Measurements from ENCODE around the gene PTPRE. TPM values are rescaled to one million over a fixed set of nuclear protein-coding genes. Genes with fewer than 3 reads are reported as not detected.

PTPRE gene
- total RNA-seq, 1 donor from 2014 or later = 33.0 TPM

DNA sequence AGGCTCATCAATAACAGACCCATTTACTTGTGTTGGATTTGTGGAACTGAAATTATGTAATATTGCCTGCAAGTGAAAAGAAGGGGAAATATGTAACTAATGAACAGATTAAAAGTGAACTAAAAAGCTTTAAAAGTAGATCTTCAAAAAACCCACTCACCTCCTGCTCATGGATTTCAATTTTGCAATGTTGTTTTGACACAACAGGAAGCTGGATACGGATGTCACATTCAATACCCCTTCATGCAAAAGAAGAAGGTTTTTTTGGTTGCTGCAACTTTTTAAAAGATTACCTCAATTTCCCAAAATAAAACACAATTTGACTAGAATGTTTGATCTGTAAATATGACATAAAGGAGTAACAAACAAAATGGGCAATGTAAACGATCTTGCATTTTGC is 216.0 kb downstream of the PTPRE start:
- no peak for DNase-seq (ENCODE audit: low spot score)

DNA sequence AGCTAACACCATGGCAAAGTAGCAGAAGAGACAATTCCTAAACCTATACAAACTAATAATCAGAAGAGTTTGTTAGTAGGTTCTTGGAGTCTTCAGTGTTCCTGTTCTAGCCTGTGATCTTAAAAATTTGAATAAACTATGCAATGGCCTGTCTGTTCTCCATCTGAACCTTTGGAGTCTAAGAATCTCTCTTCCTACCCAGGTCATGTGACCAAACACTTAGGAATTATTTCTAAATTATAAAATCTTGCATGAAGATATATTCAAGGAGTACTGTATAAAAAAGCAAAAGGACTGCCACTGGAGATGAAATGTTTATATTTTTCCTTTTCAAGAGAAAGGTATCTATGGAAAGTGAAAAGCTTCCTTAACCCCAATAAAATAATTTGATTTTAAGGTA is 216.9 kb downstream of the PTPRE start:
- no peak for DNase-seq (ENCODE audit: low spot score)

DNA sequence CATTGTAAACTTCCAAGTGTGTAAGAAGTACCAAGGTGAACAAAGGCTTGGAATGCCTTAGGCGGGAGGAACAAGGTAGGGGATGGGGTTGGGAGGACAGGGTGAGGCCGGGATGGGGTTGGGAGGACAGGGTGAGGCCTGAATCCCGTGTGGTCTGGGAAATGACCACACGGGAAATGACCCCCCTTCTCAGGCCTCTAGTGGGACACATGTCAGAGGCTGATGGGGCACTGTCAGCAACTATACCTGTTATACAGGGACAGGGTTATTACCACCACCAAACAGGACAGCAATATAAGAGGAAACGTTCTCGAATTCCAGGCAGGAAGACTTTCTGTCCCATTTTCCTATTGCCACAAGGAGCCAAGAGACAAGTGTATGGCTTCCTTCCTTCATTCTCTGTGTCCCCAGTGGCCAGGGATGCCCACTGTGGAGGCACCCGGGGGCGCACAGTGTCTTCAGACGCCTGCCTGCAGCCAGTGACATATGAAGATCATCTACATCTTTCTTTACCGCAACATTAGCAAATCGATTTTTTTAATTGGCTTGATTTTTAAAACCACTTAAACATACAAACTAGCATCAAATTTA is 218.0 kb downstream of the PTPRE start:
- DNase-seq (ENCODE audit: low spot score) = no peak

DNA sequence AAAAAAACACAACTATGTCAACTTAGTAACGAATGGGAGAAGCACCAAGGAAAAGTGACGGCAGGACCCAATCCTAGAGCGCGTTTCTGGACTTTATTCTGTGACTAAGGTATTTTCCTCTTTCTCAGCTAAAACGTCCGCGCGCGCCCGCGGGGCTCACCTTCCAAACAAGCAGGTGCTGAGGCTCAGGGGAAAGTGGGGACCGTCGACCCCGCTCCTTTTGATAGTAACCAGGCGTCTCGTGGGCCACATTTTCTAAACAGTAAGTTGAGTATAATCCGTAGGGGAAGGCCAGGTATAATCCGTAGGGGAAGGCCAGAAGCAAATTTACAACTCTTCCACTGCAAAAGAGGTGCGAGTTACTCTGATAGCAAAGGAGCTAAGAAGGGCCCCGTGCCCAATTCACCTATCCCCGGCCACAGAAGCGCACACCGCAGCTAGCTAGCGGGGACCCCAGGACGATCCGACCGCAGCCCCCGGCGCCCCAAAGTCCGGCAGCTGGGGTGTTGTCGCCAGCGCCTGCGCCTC is 218.6 kb downstream of the PTPRE start:
- DNase-seq (ENCODE audit: low spot score) = no peak

- DNase-seq (ENCODE audit: low spot score) = peak; percentile 85
Measured at GRCh38 chr10:128125944-128126764, 219.3 kb downstream of the PTPRE start, which contains the start of gene MKI67. TSS of gene MKI67 (minus strand) at chr10:128126423. CDS start at chr10:128125667, 756 bp downstream.

GRCh38 chr10:128128582-128128981 is 221.7 kb downstream of the PTPRE start:
- DNase-seq (ENCODE audit: low spot score) = no peak

DNA sequence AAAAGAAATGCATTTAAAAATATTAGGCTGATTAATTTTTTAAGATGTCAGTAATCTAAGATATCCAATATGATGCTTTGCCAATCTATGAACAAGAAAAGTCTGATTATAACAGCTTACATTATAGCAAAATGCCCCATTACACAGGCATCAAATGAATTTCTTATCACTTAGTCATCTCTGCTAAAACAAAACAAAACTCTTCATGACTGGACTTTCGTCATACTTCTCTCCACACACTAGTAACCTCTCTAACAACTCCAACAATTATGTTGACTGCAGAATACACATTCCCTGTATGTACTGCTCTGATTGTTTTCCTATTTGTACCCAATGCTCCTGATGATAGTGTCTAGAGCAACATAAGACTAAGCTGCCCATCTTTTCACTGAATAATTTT is 223.1 kb downstream of the PTPRE start:
- no peak for DNase-seq (ENCODE audit: low spot score)

Other genes starting within 250 kb of the PTPRE start
- 1.1 TPM for gene FOXI2, start 169.9 kb upstream of the PTPRE start, total RNA-seq
- gene CLRN3, start 14.2 kb upstream of the PTPRE start, total RNA-seq = not detected
- gene MKI67, start 219.3 kb downstream of the PTPRE start, total RNA-seq = 2.6 TPM